H1 (cell line): ENCODE measurements around the gene ZDHHC19. TPM values are rescaled to one million over a fixed set of nuclear protein-coding genes. Genes with fewer than 3 reads are reported as not detected.
"Not testable (repeated sequence)": the region's sequence is repeated elsewhere in the genome, so short reads cannot be mapped to it uniquely, and the experiment has no call there.

Experiments
- CTCF ChIA-PET: fragments of 300-600 bp; sonication (Branson Sonifier 250); formaldehyde crosslinking; loops from one replicate; lab custom pipeline; 2021; ENCODE audit not compliant: partially characterized antibody; lab: Charles Lee
- POLR2A ChIA-PET: fragments of 300-600 bp; sonication (Branson Sonifier 250); formaldehyde crosslinking; loops from one replicate; lab custom pipeline; 2021; ENCODE audit warnings: inconsistent platforms; ENCODE audit not compliant: partially characterized antibody; lab: Charles Lee
- DNase-seq, 2 experiments: peaks; one replicate each; pipeline versions ENCODE4 v3.0.0 to v3.0.0-alpha.2; 2010 to 2022; ENCODE audit warnings: low spot score in 2 of 2, low read depth in 1 of 2, mixed read lengths in 1 of 2
- FAIRE-seq: peaks from 2 replicates; lab custom pipeline; 2011; peaks lifted over from hg19 to GRCh38; lab: Jason Lieb, UNC
- H2AFZ ChIP-seq: 2 replicates; pipeline ENCODE4 v1.8.1; 2012; ENCODE audit warnings: low read length, inconsistent platforms
- H2AK5ac ChIP-seq: 2 replicates; pipeline ENCODE4 v1.6.1; 2013; ENCODE audit warnings: low read depth, low read length
- H2BK120ac ChIP-seq: replicated peaks from 2 replicates; pipeline ENCODE3; 2013; ENCODE audit warnings: low read depth, low read length, inconsistent platforms
- H2BK12ac ChIP-seq: 2 replicates; pipeline ENCODE4 v1.6.1; 2013; ENCODE audit warnings: low read depth, low read length
- H2BK15ac ChIP-seq: 2 replicates; pipeline ENCODE4 v1.6.1; 2013; ENCODE audit warnings: low read length
- H2BK20ac ChIP-seq: 2 replicates; pipeline ENCODE4 v1.6.1; 2013; ENCODE audit warnings: low read length
- H2BK5ac ChIP-seq: 2 replicates; pipeline ENCODE4 v1.6.1; 2013; ENCODE audit warnings: low read depth, low read length
- H3K14ac ChIP-seq: 2 replicates; pipeline ENCODE4 v1.6.1; 2013; ENCODE audit warnings: inconsistent platforms; ENCODE audit not compliant: insufficient read length
- H3K18ac ChIP-seq: 2 replicates; pipeline ENCODE4 v1.6.1; 2013; ENCODE audit warnings: low read length; ENCODE audit errors: extremely low read depth
- H3K23ac ChIP-seq: 2 replicates; pipeline ENCODE4 v1.6.1; 2013; ENCODE audit warnings: inconsistent platforms; ENCODE audit not compliant: insufficient read length
- H3K23me2 ChIP-seq: 2 replicates; pipeline ENCODE4 v1.6.1; 2013; ENCODE audit warnings: low read depth, low read length
- H3K27ac ChIP-seq: 2 replicates; pipeline ENCODE4 v1.6.1; 2011; ENCODE audit warnings: low read depth, low read length, inconsistent platforms
- H3K27me3 ChIP-seq, 4 experiments: replicated peaks in 1 of 4; 1 replicate in 1 of 4; 2 replicates in 3 of 4; pipeline versions ENCODE4 v1.6.1 to v1.8.1; 2011 to 2013; ENCODE audit warnings: low read length in 3 of 4, mild to moderate bottlenecking in 3 of 4, inconsistent platforms in 2 of 4, mixed read lengths in 2 of 4, moderate library complexity in 1 of 4; ENCODE audit not compliant: control insufficient read depth in 3 of 4, insufficient read depth in 3 of 4; ENCODE audit errors: extremely low read depth in 1 of 4
- H3K36me3 ChIP-seq, 4 experiments: 2 replicates each; pipeline versions ENCODE4 v1.6.1 to v1.8.1; 2011 to 2013; ENCODE audit warnings: mild to moderate bottlenecking in 4 of 4, low read length in 3 of 4, moderate library complexity in 2 of 4, control low read depth in 1 of 4, inconsistent platforms in 1 of 4; ENCODE audit not compliant: insufficient read depth in 4 of 4, control insufficient read depth in 2 of 4
- H3K4ac ChIP-seq: replicated peaks from 2 replicates; pipeline ENCODE3; 2013; ENCODE audit warnings: low read length, low read depth, mixed read lengths, inconsistent platforms; ENCODE audit not compliant: insufficient read length
- H3K4me1 ChIP-seq, 4 experiments: replicated peaks in 1 of 4; 1 replicate in 1 of 4; 2 replicates in 3 of 4; pipeline versions ENCODE4 v1.6.1 to v1.8.1; 2011 to 2013; ENCODE audit warnings: low read length in 3 of 4, inconsistent platforms in 2 of 4, mixed read lengths in 1 of 4; ENCODE audit not compliant: insufficient read depth in 4 of 4, control insufficient read depth in 3 of 4
- H3K4me2 ChIP-seq, 2 experiments: 2 replicates each; pipeline versions ENCODE4 v1.6.1 to v1.8.1; 2011 to 2013; ENCODE audit warnings: low read depth in 2 of 2, low read length in 2 of 2, control low read depth in 1 of 2, inconsistent platforms in 1 of 2, mild to moderate bottlenecking in 1 of 2; ENCODE audit not compliant: insufficient read depth in 1 of 2
- H3K4me3 ChIP-seq, 4 experiments: fragments of 200-600, 300-600 bp in 1 of 4; sonication (generic), shearing (Covaris generic), sonication (Bioruptor Twin) in 1 of 4; 2 replicates each; pipeline versions ENCODE4 v1.5.1 to v1.8.1; 2011 to 2016; ENCODE audit warnings: low read length in 4 of 4, low read depth in 3 of 4, control low read depth in 2 of 4, inconsistent platforms in 2 of 4, mild to moderate bottlenecking in 2 of 4, mixed read lengths in 1 of 4, moderate library complexity in 1 of 4; ENCODE audit not compliant: insufficient read depth in 2 of 4; ENCODE audit errors: extremely low read depth in 1 of 4
- H3K56ac ChIP-seq: replicated peaks from 2 replicates; pipeline ENCODE3; 2013; ENCODE audit warnings: low read depth, mild to moderate bottlenecking, mixed read lengths, low read length, inconsistent platforms; ENCODE audit not compliant: insufficient read length
- H3K79me1 ChIP-seq: 2 replicates; pipeline ENCODE4 v1.6.1; 2013; ENCODE audit warnings: low read depth, low read length, control low read depth
- H3K79me2 ChIP-seq, 2 experiments: 2 replicates each; pipeline versions ENCODE4 v1.6.1 to v1.8.1; 2012 to 2013; ENCODE audit warnings: low read length in 2 of 2, mild to moderate bottlenecking in 2 of 2, inconsistent platforms in 1 of 2; ENCODE audit not compliant: insufficient read depth in 2 of 2, control insufficient read depth in 1 of 2
- H3K9ac ChIP-seq, 4 experiments: replicated peaks in 1 of 4; 1 replicate in 1 of 4; 2 replicates in 3 of 4; pipeline versions ENCODE4 v1.6.1 to v1.8.1; 2011 to 2013; ENCODE audit warnings: low read depth in 3 of 4, low read length in 3 of 4, control low read depth in 2 of 4, mild to moderate bottlenecking in 2 of 4, moderate library complexity in 2 of 4, inconsistent platforms in 1 of 4; ENCODE audit errors: extremely low read depth in 1 of 4
- H3K9me3 ChIP-seq, 2 experiments: 2 replicates each; pipeline versions ENCODE4 v1.6.1 to v1.8.1; 2012 to 2013; ENCODE audit warnings: mild to moderate bottlenecking in 2 of 2, moderate library complexity in 2 of 2, control low read depth in 1 of 2, inconsistent platforms in 1 of 2, low read depth in 1 of 2, low read length in 1 of 2, mixed read lengths in 1 of 2; ENCODE audit not compliant: insufficient read depth in 2 of 2
- H4K20me1 ChIP-seq, 2 experiments: replicated peaks in 1 of 2; 2 replicates each; pipeline versions ENCODE3 to v1.8.1; 2011 to 2013; ENCODE audit warnings: inconsistent platforms in 2 of 2, low read length in 2 of 2, mild to moderate bottlenecking in 1 of 2; ENCODE audit not compliant: insufficient read depth in 2 of 2, control insufficient read depth in 1 of 2
- H4K5ac ChIP-seq: 2 replicates; pipeline ENCODE4 v1.6.1; 2013; ENCODE audit warnings: low read length, low read depth, mixed read lengths, inconsistent platforms; ENCODE audit not compliant: insufficient read length
- H4K8ac ChIP-seq: 2 replicates; pipeline ENCODE4 v1.8.0; 2013; ENCODE audit warnings: mild to moderate bottlenecking, moderate library complexity, low read length, inconsistent platforms; ENCODE audit not compliant: insufficient read depth; ENCODE audit errors: extremely low read depth
- H4K91ac ChIP-seq: replicated peaks from 2 replicates; pipeline ENCODE3; 2013; ENCODE audit warnings: low read length, mixed read lengths, inconsistent platforms; ENCODE audit not compliant: insufficient read length
- WGBS, 2 experiments: shearing (Covaris generic) in 1 of 2; methylation state at CpG; one replicate each; pipeline versions ENCODE4 v1.1.6 to v1.1.7; 2013 to 2015; ENCODE audit warnings: low lambda C conversion rate in 2 of 2, mixed read lengths in 2 of 2, inconsistent platforms in 1 of 2, low coverage in 1 of 2, missing lambda C conversion rate in 1 of 2; ENCODE audit not compliant: insufficient replicate concordance in 2 of 2, insufficient coverage in 1 of 2, insufficient read length in 1 of 2; ENCODE audit errors: extremely low coverage in 1 of 2, missing lambda C conversion rate in 1 of 2; 5-methylcytosine and 5-hydroxymethylcytosine counted together
- polyA plus RNA-seq, 7 experiments: library from polyadenylated mRNA; depleted of rRNA in 3 of 7; stranded (reverse) in 5 of 7; unstranded in 2 of 7; fragments of >200 nt in 5 of 7; fragments of 200-250 nt in 2 of 7; gene quantifications; 1 replicate in 5 of 7; 2 replicates in 1 of 7; 4 replicates in 1 of 7; pipeline versions ENCODE4 v1.2.1 to v1.2.3, GENCODE V29; 2011 to 2013; ENCODE audit warnings: missing spikeins in 2 of 7, mixed read lengths in 2 of 7
- total RNA-seq: library from RNA; stranded (reverse); fragmentation: NEBNext Ultra II Directional; extraction: Animal tissue kit (Norgen Biotek cat#: 25700); gene quantifications from 2 replicates; pipeline ENCODE4 v1.2.1, GENCODE V29; 2021

ZDHHC19 gene
- total and polyA plus RNA-seq, 2 of the 8 experiments (the other 6 are each of a cell fraction or from before 2014, with no cell fraction given): 2.5 to 4.1 TPM

GRCh38 chr3:196244166-196244565 is 33.0 kb upstream of the ZDHHC19 start:
- H3K4me2 ChIP-seq, H2BK5ac ChIP-seq, H3K4me3 ChIP-seq, H3K23me2 ChIP-seq, H3K18ac ChIP-seq, H2AFZ ChIP-seq, H3K4me1 ChIP-seq, H4K91ac ChIP-seq, H3K9me3 ChIP-seq, DNase-seq, H3K79me2 ChIP-seq, H2BK120ac ChIP-seq, H3K9ac ChIP-seq, FAIRE-seq, H2BK15ac ChIP-seq, H2BK12ac ChIP-seq, H2BK20ac ChIP-seq, H4K5ac ChIP-seq, POLR2A ChIA-PET, H4K8ac ChIP-seq, H4K20me1 ChIP-seq, H2AK5ac ChIP-seq, H3K56ac ChIP-seq, H3K79me1 ChIP-seq, H3K4ac ChIP-seq, CTCF ChIA-PET, H3K23ac ChIP-seq, H3K27me3 ChIP-seq, H3K14ac ChIP-seq, H3K27ac ChIP-seq: not testable (repeated sequence)
- peaks cover 0 to 31% (median 15%) of the 10 kb centered on the region in 4 experiments; a peak in 7 of 8 replicates for H3K36me3 ChIP-seq
- WGBS, 2 experiments: 95% methylated on average over 19 of the region's 34 CpGs; no CpG with 5 or more reads in 1 of the 2 experiments
